D721Med (cell line): ENCODE measurements around the gene SLC25A18.
"Not testable (repeated sequence)": the region's sequence is repeated elsewhere in the genome, so short reads cannot be mapped to it uniquely, and the experiment has no call there.

Source experiments
- DNase-seq: peaks from one replicate; pipeline ENCODE4 v3.0.0; 2011; ENCODE audit warnings: low spot score; ENCODE audit not compliant: insufficient read length
- FAIRE-seq: peaks from 2 replicates; lab custom pipeline; 2011; peaks lifted over from hg19 to GRCh38; lab: Jason Lieb, UNC
- CTCF ChIP-seq: IDR thresholded peaks from 2 replicates; pipeline ENCODE4 v1.5.1; 2012; ENCODE audit warnings: mild to moderate bottlenecking, control low read depth; ENCODE audit not compliant: insufficient read depth; ENCODE audit errors: missing control alignments

SLC25A18 gene

DNA sequence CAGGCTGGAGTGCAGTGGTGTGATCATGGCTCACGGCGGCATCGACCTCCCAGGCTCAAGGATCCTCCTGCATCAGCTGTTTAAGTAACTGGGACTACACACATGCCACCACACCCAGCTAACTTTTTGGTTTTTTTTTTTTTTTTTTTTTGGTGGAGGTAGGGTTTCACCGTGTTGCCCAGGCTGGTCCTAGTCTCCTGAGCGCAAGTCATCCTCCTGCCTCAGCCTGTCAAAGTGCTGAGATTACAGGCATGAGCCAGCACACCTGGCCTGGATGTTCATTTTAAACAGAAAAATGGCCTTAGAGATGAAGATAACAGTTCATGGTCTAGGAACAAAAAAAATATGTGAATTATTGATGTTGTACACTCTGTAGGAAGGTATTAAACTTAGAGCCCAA, 13.6 kb upstream of the SLC25A18 start:
- FAIRE-seq = no peak
- DNase-seq = no peak
- TF ChIP-seq CTCF = no peak

DNA sequence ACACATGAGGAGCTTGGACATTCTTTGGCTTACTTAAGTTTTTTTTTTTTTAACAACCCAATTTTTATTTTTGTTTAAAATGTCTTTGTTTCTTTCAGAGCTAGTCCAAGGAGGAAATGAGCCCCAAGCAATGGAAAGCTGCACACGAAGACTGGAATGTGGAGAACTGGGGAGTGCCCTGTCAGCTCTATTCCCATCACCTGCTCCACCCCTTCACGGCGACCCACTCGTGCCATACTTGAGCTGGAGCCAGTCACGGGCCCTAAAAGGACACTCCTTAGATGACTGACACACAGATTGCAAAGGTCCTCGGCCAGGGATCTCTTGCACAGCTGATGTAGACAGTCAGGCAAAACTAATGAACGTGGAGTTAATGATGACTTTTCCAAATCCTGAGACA, 10.6 kb upstream of the SLC25A18 start:
- FAIRE-seq (no peak), DNase-seq (no peak)
- no peak for TF ChIP-seq CTCF

GRCh38 chr22:17554814-17555213, 8.5 kb upstream of the SLC25A18 start:
- DNase-seq = no peak
- no peak for FAIRE-seq
- no peak for TF ChIP-seq CTCF

DNA sequence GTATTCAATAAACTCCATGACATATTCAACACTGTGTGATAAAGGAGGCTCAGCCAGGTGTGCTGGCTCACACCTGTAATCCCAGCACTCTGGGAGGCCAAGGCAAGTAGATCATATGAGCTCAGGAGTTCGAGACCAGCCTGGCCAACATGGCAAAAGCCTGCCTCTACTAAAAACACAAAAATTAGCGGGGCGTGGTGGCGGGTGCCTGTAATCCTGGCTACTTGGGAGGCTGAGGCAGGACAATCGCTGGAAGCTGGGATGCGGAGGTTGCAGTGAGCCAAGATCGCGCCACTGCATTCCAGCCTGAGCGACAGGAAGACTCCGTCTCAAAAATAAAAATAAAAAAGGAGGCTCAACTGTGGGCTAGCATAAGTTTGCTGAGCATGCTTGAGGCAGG, 4.1 kb upstream of the SLC25A18 start:
- TF ChIP-seq CTCF = no peak
- FAIRE-seq = no peak
- no peak for DNase-seq

- DNase-seq = no peak
- no peak for FAIRE-seq
- no peak for TF ChIP-seq CTCF
Measured at GRCh38 chr22:17563936-17564391, 666 bp downstream of the SLC25A18 start.

- not testable (repeated sequence) for FAIRE-seq, DNase-seq
Measured at GRCh38 chr22:17566016-17566687, 2.9 kb downstream of the SLC25A18 start.

DNA sequence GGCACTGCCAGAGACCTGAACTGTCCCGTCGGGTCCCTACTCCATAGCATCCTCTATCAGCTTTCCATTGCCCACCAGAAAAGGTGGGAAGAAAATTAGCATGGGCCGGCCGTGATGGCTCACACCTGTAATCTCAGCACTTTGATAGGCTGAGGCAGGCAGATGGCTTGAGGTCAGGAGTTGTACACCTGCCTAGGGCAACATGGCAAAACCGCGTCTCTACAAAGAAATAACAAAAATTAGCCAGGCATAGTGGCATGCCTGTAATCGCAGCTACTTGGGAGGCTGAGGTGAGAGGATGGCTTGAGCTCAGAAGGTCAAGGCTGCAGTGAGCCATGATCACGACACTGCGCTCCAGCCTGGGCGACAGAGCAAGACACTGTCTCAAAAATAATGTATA, 3.5 kb downstream of the SLC25A18 start:
- no peak for FAIRE-seq
- no peak for DNase-seq
- no peak for TF ChIP-seq CTCF
